ENCODE measurements around the gene ZNF417. TPM values are rescaled to one million over a fixed set of nuclear protein-coding genes. Genes with fewer than 3 reads are reported as not detected.
"Not testable (repeated sequence)": the region's sequence is repeated elsewhere in the genome, so short reads cannot be mapped to it uniquely, and the experiment has no call there.

Gene ZNF417
- total RNA-seq, result 10 to 100 TPM; 26.2 to 31.6 TPM
- 15.2 TPM for polyA plus RNA-seq (2013, experiment 1 of 2)
- polyA plus RNA-seq (2013, experiment 2 of 2), result 16.5 TPM
- total RNA-seq, result 9.8 to 86.4 (median 52.8) reads per million in 172 experiments

GRCh38 chr19:57916168-57916995 lies at the start of gene ZNF417:
Gene ZNF417, minus strand, starts transcription at chr19:57916592. Its CDS starts 181 bp downstream, at chr19:57916411.
- peak; percentile 72 to 97 (median 80) for DNase-seq
- Histone ChIP-seq H3K36me3 (ENCODE audit: insufficient read depth, low read length) (peaks cover 17% of the 10 kb centered on the region), H3K27ac (ENCODE audit: low read depth in 1 of 2, low read length in 2 of 2) (peak within 1 kb of the TSS; percentile 78 to 81), H3K4me1 (ENCODE audit: insufficient read depth, low read length) (peaks cover 14% of the 10 kb centered on the region), H3K9me3 (ENCODE audit: control insufficient read depth in 1 of 2, insufficient read depth in 1 of 2, low read length in 2 of 2) (peaks cover 18 to 32% of the 10 kb centered on the region in 2 experiments), H3K4me3 (ENCODE audit: low read length) (peak within 1 kb of the TSS; percentile 70)
- H3K4me3 Mint-ChIP-seq, result peak within 1 kb of the TSS; percentile 93
- H3K36me3 Mint-ChIP-seq (ENCODE audit: low read depth), result peaks cover 75% of the 10 kb centered on the region
- ChIA-PET CTCF (interaction anchor here (0.6 to 1.3 kb wide), 4 partner anchors 32 to 1602 kb away, joined by 3 to 4 read pairs (median 3); partner anchors contain the start of gene ZSCAN5A), POLR2A (interaction anchor here (0.6 to 2.1 kb wide), 16 partner anchors 19 to 1246 kb away, joined by 3 to 16 read pairs (median 4); partner anchors contain the start of genes ZNF134, ZNF154, ZNF274 and ZNF329)
- H3K27ac Mint-ChIP-seq, result peak within 1 kb of the TSS; percentile 92
- not testable (repeated sequence) for H3K27me3 ChIP-seq (ENCODE audit: control insufficient read depth in 1 of 2, insufficient read depth in 2 of 2, low read length in 2 of 2); H3K27me3 Mint-ChIP-seq
- intact Hi-C loops (cut with DNase I, micrococcal nuclease), result loop anchor here (1.0 to 5.0 kb wide), 3 partner anchors 86 to 304 kb away; partner anchors contain the start of genes ZNF134 (in 1 of the 2), ZNF211 (in 1 of the 2) and ZNF606 (in 1 of the 2)
- H3K9me3 Mint-ChIP-seq, result peaks cover 20% of the 10 kb centered on the region
- peak; percentile 98 for ATAC-seq (ENCODE audit: poor library complexity)
- peaks cover 39% of the 10 kb centered on the region for H3K4me1 Mint-ChIP-seq (ENCODE audit: low read depth)

- Mint-ChIP-seq H3K27me3 (no peaks in the 10 kb centered on the region), H3K9me3 (peaks cover 7% of the 10 kb centered on the region), H3K36me3 (ENCODE audit: low read depth) (peaks cover 58% of the 10 kb centered on the region), H3K4me1 (ENCODE audit: low read depth) (no peaks in the 10 kb centered on the region), H3K4me3 (no peak overlapping the region), H3K27ac (no peak overlapping the region)
- CTCF ChIA-PET, result no interaction called here
- POLR2A ChIA-PET, result no interaction called here
- Histone ChIP-seq H3K27me3 (ENCODE audit: control insufficient read depth in 1 of 2, insufficient read depth in 2 of 2, low read length in 2 of 2) (no peaks in the 10 kb centered on the region), H3K36me3 (ENCODE audit: insufficient read depth, low read length) (no peaks in the 10 kb centered on the region), H3K9me3 (ENCODE audit: control insufficient read depth in 1 of 2, insufficient read depth in 1 of 2, low read length in 2 of 2) (peaks cover 54 to 84% of the 10 kb centered on the region in 2 experiments), H3K4me3 (ENCODE audit: low read length) (no peak overlapping the region), H3K27ac (ENCODE audit: low read depth in 1 of 2, low read length in 2 of 2) (no peak overlapping the region), H3K4me1 (ENCODE audit: insufficient read depth, low read length) (no peaks in the 10 kb centered on the region)
- intact Hi-C loops (cut with DNase I, micrococcal nuclease), result no loop called here
- DNase-seq (no peak), ATAC-seq (ENCODE audit: poor library complexity) (no peak)
- TF ChIP-seq CTCF (IDR thresholded peaks at IDR 0.05), result no peak
These were observed 48.4 kb upstream of the ZNF417 start for GRCh38 chr19:57964761-57965160.

GRCh38 chr19:57961785-57962184 lies 45.4 kb upstream of the ZNF417 start:
- Mint-ChIP-seq H3K4me3 (no peak overlapping the region), H3K4me1 (ENCODE audit: low read depth) (no peaks in the 10 kb centered on the region), H3K9me3 (peaks cover 8% of the 10 kb centered on the region), H3K36me3 (ENCODE audit: low read depth) (peaks cover 51% of the 10 kb centered on the region), H3K27me3 (no peaks in the 10 kb centered on the region), H3K27ac (no peak overlapping the region)
- Histone ChIP-seq H3K27me3 (ENCODE audit: control insufficient read depth in 1 of 2, insufficient read depth in 2 of 2, low read length in 2 of 2) (peaks cover 0 to 2% of the 10 kb centered on the region in 2 experiments), H3K27ac (ENCODE audit: low read depth in 1 of 2, low read length in 2 of 2) (no peak overlapping the region), H3K36me3 (ENCODE audit: insufficient read depth, low read length) (no peaks in the 10 kb centered on the region), H3K9me3 (ENCODE audit: control insufficient read depth in 1 of 2, insufficient read depth in 1 of 2, low read length in 2 of 2) (peaks cover 49 to 81% of the 10 kb centered on the region in 2 experiments), H3K4me1 (ENCODE audit: insufficient read depth, low read length) (no peaks in the 10 kb centered on the region), H3K4me3 (ENCODE audit: low read length) (no peak overlapping the region)
- no peak for TF ChIP-seq CTCF (IDR thresholded peaks at IDR 0.05)
- CTCF ChIA-PET, result no interaction called here
- no peak for ATAC-seq (ENCODE audit: poor library complexity)
- no peak for DNase-seq
- intact Hi-C loops (cut with DNase I, micrococcal nuclease), result no loop called here
- POLR2A ChIA-PET, result no interaction called here
